RWPE2 (cell line): ENCODE results near the gene SYNJ2.

ENCODE experiments used
- ATAC-seq: fragments of 200-7000 bp; cut with Tn5 transposase; 3 replicates; pipeline ENCODE4 v1.9.1; 2021; ENCODE audit warnings: low read depth
- DNase-seq: peaks from one replicate; pipeline ENCODE4 v3.0.0-alpha.2; 2020; ENCODE audit warnings: low spot score
- H3K27ac ChIP-seq: fragments of 450-650 bp; 2 replicates; pipeline ENCODE4 v1.5.1; 2017; ENCODE audit warnings: mild to moderate bottlenecking; ENCODE audit not compliant: poor library complexity, severe bottlenecking
- H3K27me3 ChIP-seq: fragments of 250-450 bp; sonication (Bioruptor Pico); 2 replicates; pipeline ENCODE4 v1.5.1; 2021; ENCODE audit warnings: mild to moderate bottlenecking, moderate library complexity; ENCODE audit not compliant: insufficient read depth, poor library complexity, severe bottlenecking
- H3K36me3 ChIP-seq: fragments of 250-450 bp; sonication (Bioruptor Pico); 2 replicates; pipeline ENCODE4 v1.5.1; 2020; ENCODE audit warnings: low read depth, mild to moderate bottlenecking, moderate library complexity
- H3K4me1 ChIP-seq: fragments of 250-450 bp; sonication (Bioruptor Pico); 2 replicates; pipeline ENCODE4 v1.5.1; 2021; ENCODE audit warnings: mild to moderate bottlenecking, moderate library complexity; ENCODE audit not compliant: insufficient read depth, poor library complexity, severe bottlenecking
- H3K4me3 ChIP-seq: fragments of 250-450 bp; sonication (Bioruptor Pico); 2 replicates; pipeline ENCODE4 v1.5.1; 2021; ENCODE audit warnings: mild to moderate bottlenecking, moderate library complexity; ENCODE audit not compliant: severe bottlenecking
- H3K9me3 ChIP-seq: fragments of 250-450 bp; sonication (Bioruptor Pico); 2 replicates; pipeline ENCODE4 v1.5.1; 2021; ENCODE audit warnings: mild to moderate bottlenecking, moderate library complexity; ENCODE audit not compliant: severe bottlenecking
- TF ChIP-seq, protein P1 (sequence below): fragments of 450-650 bp; IDR thresholded peaks from one replicate; pipeline ENCODE4 v1.5.1; 2017; ENCODE audit warnings: mild to moderate bottlenecking, moderate library complexity; ENCODE audit not compliant: poor library complexity, severe bottlenecking

The SYNJ2 gene

DNA sequence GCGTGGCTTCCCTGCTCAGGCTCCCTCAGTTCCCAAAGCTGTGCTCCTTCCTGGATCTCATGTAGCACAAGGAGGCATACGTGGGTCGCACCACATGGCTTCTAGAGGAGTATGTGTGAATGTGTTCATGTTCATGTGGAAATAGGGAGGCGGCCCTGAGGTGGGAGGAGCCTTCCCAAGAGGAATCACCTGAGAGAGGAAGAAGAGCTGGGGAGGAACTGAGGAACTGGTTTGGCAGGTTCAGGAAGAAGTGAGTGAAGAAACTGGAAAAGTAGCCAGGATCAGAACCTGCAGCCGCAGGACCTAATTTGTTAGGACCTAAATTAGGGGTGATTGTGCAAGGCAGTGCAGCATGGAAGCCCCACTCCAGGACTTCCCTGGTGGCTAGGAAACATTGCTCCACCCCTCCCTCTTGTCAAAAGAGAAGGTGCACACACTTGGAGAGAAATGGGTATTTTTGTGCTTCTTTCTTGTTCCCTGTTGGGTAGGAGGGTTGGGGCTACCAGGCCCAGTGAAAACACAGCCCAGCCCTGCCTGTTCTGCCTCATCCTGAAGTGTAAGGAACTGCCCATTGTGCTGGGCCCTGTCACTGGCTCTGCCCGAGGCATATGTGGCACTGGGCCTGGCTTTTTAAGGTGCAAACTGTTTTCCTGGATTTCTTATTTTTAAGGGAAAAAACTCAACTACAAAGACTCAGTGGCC lies 20.7 kb downstream of the SYNJ2 start:
- no peaks in the 10 kb centered on the region for H3K9me3 ChIP-seq
- TF ChIP-seq, protein P1, sequence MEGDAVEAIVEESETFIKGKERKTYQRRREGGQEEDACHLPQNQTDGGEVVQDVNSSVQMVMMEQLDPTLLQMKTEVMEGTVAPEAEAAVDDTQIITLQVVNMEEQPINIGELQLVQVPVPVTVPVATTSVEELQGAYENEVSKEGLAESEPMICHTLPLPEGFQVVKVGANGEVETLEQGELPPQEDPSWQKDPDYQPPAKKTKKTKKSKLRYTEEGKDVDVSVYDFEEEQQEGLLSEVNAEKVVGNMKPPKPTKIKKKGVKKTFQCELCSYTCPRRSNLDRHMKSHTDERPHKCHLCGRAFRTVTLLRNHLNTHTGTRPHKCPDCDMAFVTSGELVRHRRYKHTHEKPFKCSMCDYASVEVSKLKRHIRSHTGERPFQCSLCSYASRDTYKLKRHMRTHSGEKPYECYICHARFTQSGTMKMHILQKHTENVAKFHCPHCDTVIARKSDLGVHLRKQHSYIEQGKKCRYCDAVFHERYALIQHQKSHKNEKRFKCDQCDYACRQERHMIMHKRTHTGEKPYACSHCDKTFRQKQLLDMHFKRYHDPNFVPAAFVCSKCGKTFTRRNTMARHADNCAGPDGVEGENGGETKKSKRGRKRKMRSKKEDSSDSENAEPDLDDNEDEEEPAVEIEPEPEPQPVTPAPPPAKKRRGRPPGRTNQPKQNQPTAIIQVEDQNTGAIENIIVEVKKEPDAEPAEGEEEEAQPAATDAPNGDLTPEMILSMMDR = no peak
- ATAC-seq (peak; percentile 71), DNase-seq (peak; percentile 54)
- no peak overlapping the region for H3K4me3 ChIP-seq
- peaks cover 25% of the 10 kb centered on the region for H3K4me1 ChIP-seq
- peak overlapping the region; percentile 24 for H3K27ac ChIP-seq
- H3K27me3 ChIP-seq = no peaks in the 10 kb centered on the region
- 0 out of 2 replicates have a peak, but pooled peaks cover 3% of the 10 kb centered on the region for H3K36me3 ChIP-seq

GRCh38 chr6:158002951-158003853 lies 21.5 kb downstream of the SYNJ2 start:
- Histone ChIP-seq H3K9me3 (no peaks in the 10 kb centered on the region), H3K27ac (peak overlapping the region; percentile 24), H3K27me3 (no peaks in the 10 kb centered on the region), H3K4me1 (peaks cover 25% of the 10 kb centered on the region), H3K4me3 (no peak overlapping the region), H3K36me3 (0 out of 2 replicates have a peak, but pooled peaks cover 3% of the 10 kb centered on the region)
- TF ChIP-seq, protein P1 = no peak
- peak; percentile 37 for DNase-seq
- ATAC-seq = 0 out of 3 replicates have a peak, but pooled peaks have one; percentile 7

DNA sequence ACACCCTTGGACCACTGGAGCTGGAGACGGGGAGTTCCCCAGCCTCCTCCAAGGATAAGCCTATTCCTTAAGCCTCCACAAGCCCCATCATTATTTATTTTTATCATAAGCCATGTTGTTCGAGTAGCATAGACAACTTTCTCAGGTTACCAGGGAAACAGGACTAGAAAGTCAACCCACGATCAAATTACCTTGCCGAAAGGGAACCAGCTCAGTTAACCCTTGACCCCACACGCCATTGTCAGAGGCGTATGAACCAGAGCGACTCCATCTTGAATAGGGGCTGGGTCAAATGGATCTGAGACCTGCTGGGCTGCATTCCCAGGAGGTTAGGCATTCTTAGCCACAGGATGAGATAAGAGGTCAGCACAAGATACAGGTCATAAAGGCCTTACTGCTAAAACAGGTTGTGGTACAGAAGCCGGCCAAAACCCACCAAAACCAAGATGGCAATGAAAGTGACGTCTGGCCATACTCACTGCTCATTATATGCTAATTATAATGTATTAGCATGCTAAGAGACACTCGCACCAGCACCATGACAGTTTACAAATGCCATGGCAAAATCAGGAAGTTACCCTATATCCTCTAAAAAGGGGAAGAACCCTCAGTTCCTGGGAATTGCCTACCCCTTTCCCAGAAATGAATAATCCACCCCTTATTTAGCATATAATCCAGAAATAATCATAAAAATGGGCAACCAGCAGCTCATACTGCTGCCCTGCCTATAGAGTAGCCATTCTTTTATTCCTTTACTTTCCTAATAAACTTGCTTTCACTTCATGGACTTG lies 22.4 kb downstream of the SYNJ2 start:
- TF ChIP-seq, protein P1 = no peak

GRCh38 chr6:158004701-158005095 lies 23.0 kb downstream of the SYNJ2 start:
- Histone ChIP-seq H3K27me3 (no peaks in the 10 kb centered on the region), H3K4me1 (peaks cover 25% of the 10 kb centered on the region), H3K36me3 (0 out of 2 replicates have a peak, but pooled peaks cover 3% of the 10 kb centered on the region), H3K27ac (no peak overlapping the region), H3K4me3 (no peak overlapping the region), H3K9me3 (no peaks in the 10 kb centered on the region)
- ATAC-seq (no peak), DNase-seq (peak; percentile 19)
- TF ChIP-seq, protein P1 = no peak

More for the DNA sequence above, 22.4 kb downstream of the SYNJ2 start:
- H3K36me3 ChIP-seq = 0 out of 2 replicates have a peak, but pooled peaks cover 3% of the 10 kb centered on the region
- no peaks in the 10 kb centered on the region for H3K27me3 ChIP-seq
- H3K27ac ChIP-seq = peak overlapping the region; percentile 24
- peak; percentile 14 for DNase-seq
- no peak overlapping the region for H3K4me3 ChIP-seq
- H3K4me1 ChIP-seq = peaks cover 25% of the 10 kb centered on the region
- no peaks in the 10 kb centered on the region for H3K9me3 ChIP-seq
- no peak for ATAC-seq
